ENCODE results near the gene DTNA. TPM values are rescaled to one million over a fixed set of nuclear protein-coding genes. Genes with fewer than 3 reads are reported as not detected.

DTNA gene
- total RNA-seq, 2 donors from 2014 or later: 10.7 to 76.2 TPM

GRCh38 chr18:34866739-34867138, 156.6 kb downstream of the DTNA start:
- intact Hi-C loops (cut with DNase I): no loop called here
- no peaks in the 10 kb centered on the region for H3K27me3 ChIP-seq (replicated peaks; ENCODE audit: insufficient read depth)
- H3K4me1 ChIP-seq (replicated peaks): no peaks in the 10 kb centered on the region
- no peaks in the 10 kb centered on the region for H3K36me3 ChIP-seq
- no peak for DNase-seq (ENCODE audit: low spot score)
- TF ChIP-seq POLR2A (IDR thresholded peaks at IDR 0.05) (no peak), CTCF (IDR thresholded peaks at IDR 0.05) (peak in 2 of 4 experiments; percentile 16 to 22), POLR2AphosphoS5 (IDR thresholded peaks at IDR 0.05) (no peak)
- H3K4me3 ChIP-seq: no peak overlapping the region
- H3K27ac ChIP-seq: no peak overlapping the region
- 37% methylated on average over 4 of the region's 4 CpGs for WGBS
- no peaks in the 10 kb centered on the region for H3K9me3 ChIP-seq

- TF ChIP-seq POLR2A (IDR thresholded peaks at IDR 0.05): no peak
- TF ChIP-seq CTCF (IDR thresholded peaks at IDR 0.05): no peak
- no peak for TF ChIP-seq POLR2AphosphoS5 (IDR thresholded peaks at IDR 0.05)
- no peaks in the 10 kb centered on the region for H3K36me3 ChIP-seq
- H3K9me3 ChIP-seq: no peaks in the 10 kb centered on the region
- intact Hi-C loops (cut with DNase I): no loop called here
- no peak overlapping the region for H3K4me3 ChIP-seq
- H3K27ac ChIP-seq: no peak overlapping the region
- 71% methylated on average over 7 of the region's 7 CpGs for WGBS
- H3K27me3 ChIP-seq (replicated peaks; ENCODE audit: insufficient read depth): no peaks in the 10 kb centered on the region
- DNase-seq (ENCODE audit: low spot score): no peak
- no peaks in the 10 kb centered on the region for H3K4me1 ChIP-seq (replicated peaks)
Measured at GRCh38 chr18:34867520-34867919, 157.4 kb downstream of the DTNA start.

GRCh38 chr18:34870555-34871310, 160.6 kb downstream of the DTNA start:
- no peak for DNase-seq (ENCODE audit: low spot score)
- intact Hi-C loops (cut with DNase I): no loop called here
- H3K27me3 ChIP-seq (replicated peaks; ENCODE audit: insufficient read depth): no peaks in the 10 kb centered on the region

GRCh38 chr18:34871435-34871834, 161.3 kb downstream of the DTNA start:
- Histone ChIP-seq H3K9me3 (no peaks in the 10 kb centered on the region), H3K4me1 (replicated peaks) (no peaks in the 10 kb centered on the region), H3K27ac (no peak overlapping the region), H3K4me3 (no peak overlapping the region), H3K27me3 (replicated peaks; ENCODE audit: insufficient read depth) (no peaks in the 10 kb centered on the region), H3K36me3 (no peaks in the 10 kb centered on the region)
- intact Hi-C loops (cut with DNase I): no loop called here
- WGBS: 84% methylated on average over 2 of the region's 2 CpGs
- TF ChIP-seq POLR2AphosphoS5 (IDR thresholded peaks at IDR 0.05) (no peak), CTCF (IDR thresholded peaks at IDR 0.05) (no peak), POLR2A (IDR thresholded peaks at IDR 0.05) (no peak)
- no peak for DNase-seq (ENCODE audit: low spot score)

More at GRCh38 chr18:34870555-34871310, 160.6 kb downstream of the DTNA start:
- Histone ChIP-seq H3K4me3 (no peak overlapping the region), H3K4me1 (replicated peaks) (no peaks in the 10 kb centered on the region), H3K27ac (no peak overlapping the region), H3K9me3 (no peaks in the 10 kb centered on the region), H3K36me3 (no peaks in the 10 kb centered on the region)
- WGBS: 69% methylated on average over 5 of the region's 5 CpGs
- TF ChIP-seq POLR2AphosphoS5 (IDR thresholded peaks at IDR 0.05) (no peak), POLR2A (IDR thresholded peaks at IDR 0.05) (no peak), CTCF (IDR thresholded peaks at IDR 0.05) (no peak)

- Histone ChIP-seq H3K4me1 (replicated peaks) (no peaks in the 10 kb centered on the region), H3K36me3 (no peaks in the 10 kb centered on the region), H3K27ac (no peak overlapping the region), H3K4me3 (no peak overlapping the region), H3K9me3 (no peaks in the 10 kb centered on the region), H3K27me3 (replicated peaks; ENCODE audit: insufficient read depth) (no peaks in the 10 kb centered on the region)
- 63% methylated on average over 1 of the region's 1 CpG for WGBS
- TF ChIP-seq POLR2AphosphoS5 (IDR thresholded peaks at IDR 0.05) (no peak), POLR2A (IDR thresholded peaks at IDR 0.05) (no peak), CTCF (IDR thresholded peaks at IDR 0.05) (no peak)
- intact Hi-C loops (cut with DNase I): no loop called here
- DNase-seq (ENCODE audit: low spot score): no peak
Measured at GRCh38 chr18:34872066-34872465, 162.0 kb downstream of the DTNA start.

Data from prostate gland (tissue), 2 donors.